Left lung (tissue), 10 donors: ENCODE measurements around the gene COBL. TPM values are rescaled to one million over a fixed set of nuclear protein-coding genes. Genes with fewer than 3 reads are reported as not detected.

Experiments used
- ATAC-seq: fragments of 200-7000 bp; cut with Tn5 transposase; one replicate; pipeline ENCODE4 v1.9.1; 2020; ENCODE audit warnings: moderate library complexity
- DNase-seq, 4 donors: peaks; one replicate each; pipeline ENCODE4 v3.0.0-alpha.2; 2013 to 2020
- H3K27ac ChIP-seq, 2 donors: fragments of 200-600 bp; sonication (generic) in 1 of 2; one replicate each; pipeline versions ENCODE4 v1.5.0 to v1.8.0; 2020 to 2021
- H3K27me3 ChIP-seq, 2 donors: fragments of 200-600 bp; sonication (generic) in 1 of 2; one replicate each; pipeline versions ENCODE4 v1.5.0 to v1.8.0; 2020 to 2021
- H3K36me3 ChIP-seq, 2 donors: fragments of 200-600 bp; sonication (generic) in 1 of 2; one replicate each; pipeline versions ENCODE4 v1.5.0 to v1.8.0; 2020 to 2021
- H3K4me1 ChIP-seq, 2 donors: fragments of 200-600 bp; one replicate each; pipeline ENCODE4 v1.8.0; 2021
- H3K4me3 ChIP-seq, 2 donors: fragments of 200-600 bp; sonication (generic) in 1 of 2; one replicate each; pipeline versions ENCODE4 v1.5.0 to v1.8.0; 2020 to 2021; ENCODE audit warnings: mild to moderate bottlenecking in 1 of 2
- H3K9me3 ChIP-seq, 2 donors: fragments of 200-600 bp; sonication (generic) in 1 of 2; one replicate each; pipeline versions ENCODE4 v1.5.0 to v1.8.0; 2020 to 2021
- CTCF ChIP-seq, 2 donors: fragments of 200-600 bp; sonication (generic) in 1 of 2; IDR thresholded peaks; one replicate each; pipeline versions ENCODE4 v1.5.0 to v1.8.0; 2021; ENCODE audit warnings: antibody characterized with exemption in 2 of 2
- intact Hi-C, 2 donors: fragments of 100-400 bp; cut with DNase I; formaldehyde crosslinking; loops; one replicate each; pipeline versions ENCODE4 v1.11.2 to v1.14.2; 2022
- polyA plus RNA-seq, 6 donors: library from polyadenylated mRNA; unstranded; fragments of 120-200 nt; gene quantifications; one replicate each; pipeline ENCODE4 v1.2.1, GENCODE V29; 2013; ENCODE audit not compliant: insufficient read length in 6 of 6
- total RNA-seq, 2 donors: library from RNA; stranded (reverse); fragmentation: NEBNext Ultra II Directional; extraction: Animal tissue kit (Norgen Biotek cat#: 25700); gene quantifications; one replicate each; pipeline ENCODE4 v1.2.1, GENCODE V29; 2021
- donor health status: DM: no; HTN: yes; CAD: no.
- donor health status: DM: no; HTN: no; CAD: no.

COBL gene
- total and polyA plus RNA-seq, 8 donors = 3.6 to 36.1 (median 6.4) TPM

- TF ChIP-seq CTCF (IDR thresholded peaks at IDR 0.05) = no peak
- DNase-seq = no peak
- peaks cover 0 to 3% of the 10 kb centered on the region in 2 donors for H3K9me3 ChIP-seq
- no peaks in the 10 kb centered on the region for H3K27me3 ChIP-seq
- H3K36me3 ChIP-seq = no peaks in the 10 kb centered on the region
- H3K27ac ChIP-seq = no peak overlapping the region
- intact Hi-C loops = no loop called here
- ATAC-seq = peak; percentile 81
- H3K4me3 ChIP-seq = no peak overlapping the region
- no peaks in the 10 kb centered on the region for H3K4me1 ChIP-seq
These were observed 327.6 kb downstream of the COBL start for GRCh38 chr7:50988988-50989387.

- Histone ChIP-seq H3K4me1 (no peaks in the 10 kb centered on the region), H3K27ac (no peak overlapping the region), H3K27me3 (no peaks in the 10 kb centered on the region), H3K36me3 (no peaks in the 10 kb centered on the region), H3K4me3 (no peak overlapping the region), H3K9me3 (peaks cover 0 to 3% of the 10 kb centered on the region in 2 donors)
- ATAC-seq = no peak
- intact Hi-C loops = no loop called here
- no peak for DNase-seq
- TF ChIP-seq CTCF (IDR thresholded peaks at IDR 0.05) = no peak
These were observed 328.1 kb downstream of the COBL start for GRCh38 chr7:50988465-50988864.

GRCh38 chr7:50985096-50985495 is 331.5 kb downstream of the COBL start:
- Histone ChIP-seq H3K36me3 (no peaks in the 10 kb centered on the region), H3K4me1 (no peaks in the 10 kb centered on the region), H3K27ac (no peak overlapping the region), H3K9me3 (peaks cover 0 to 3% of the 10 kb centered on the region in 2 donors), H3K4me3 (no peak overlapping the region), H3K27me3 (no peaks in the 10 kb centered on the region)
- no peak for DNase-seq
- no peak for TF ChIP-seq CTCF (IDR thresholded peaks at IDR 0.05)
- intact Hi-C loops = no loop called here
- no peak for ATAC-seq

- no peaks in the 10 kb centered on the region for H3K27me3 ChIP-seq
These were observed 332.8 kb downstream of the COBL start for GRCh38 chr7:50983850-50984249.

GRCh38 chr7:50982626-50983025 is 334.0 kb downstream of the COBL start:
- intact Hi-C loops = no loop called here
- no peak for TF ChIP-seq CTCF (IDR thresholded peaks at IDR 0.05)
- H3K4me1 ChIP-seq = no peaks in the 10 kb centered on the region
- no peak overlapping the region for H3K4me3 ChIP-seq
- H3K36me3 ChIP-seq = no peaks in the 10 kb centered on the region
- H3K27me3 ChIP-seq = no peaks in the 10 kb centered on the region
- DNase-seq (no peak), ATAC-seq (no peak)
- H3K27ac ChIP-seq = no peak overlapping the region
- H3K9me3 ChIP-seq = no peaks in the 10 kb centered on the region

More at GRCh38 chr7:50983850-50984249, 332.8 kb downstream of the COBL start:
- Histone ChIP-seq H3K27ac (no peak overlapping the region), H3K9me3 (no peaks in the 10 kb centered on the region), H3K4me1 (no peaks in the 10 kb centered on the region), H3K4me3 (no peak overlapping the region), H3K36me3 (no peaks in the 10 kb centered on the region)
- no peak for DNase-seq
- no peak for TF ChIP-seq CTCF (IDR thresholded peaks at IDR 0.05)
- intact Hi-C loops = no loop called here
- no peak for ATAC-seq
